NCI-H2227 treated with DMSO at 0.1 percent for 48 hours (cell line): ENCODE results near the gene CEBPB.
A peak's percentile ranks its signal among the peaks of the same experiment; 100 is the strongest.
"Not testable (repeated sequence)": the region's sequence is repeated elsewhere in the genome, so short reads cannot be mapped to it uniquely, and the experiment has no call there.

Source experiments
- DNase-seq: peaks from one replicate; lab custom pipeline; 2025; lab: John Stamatoyannopoulos, UW

Gene CEBPB

DNA sequence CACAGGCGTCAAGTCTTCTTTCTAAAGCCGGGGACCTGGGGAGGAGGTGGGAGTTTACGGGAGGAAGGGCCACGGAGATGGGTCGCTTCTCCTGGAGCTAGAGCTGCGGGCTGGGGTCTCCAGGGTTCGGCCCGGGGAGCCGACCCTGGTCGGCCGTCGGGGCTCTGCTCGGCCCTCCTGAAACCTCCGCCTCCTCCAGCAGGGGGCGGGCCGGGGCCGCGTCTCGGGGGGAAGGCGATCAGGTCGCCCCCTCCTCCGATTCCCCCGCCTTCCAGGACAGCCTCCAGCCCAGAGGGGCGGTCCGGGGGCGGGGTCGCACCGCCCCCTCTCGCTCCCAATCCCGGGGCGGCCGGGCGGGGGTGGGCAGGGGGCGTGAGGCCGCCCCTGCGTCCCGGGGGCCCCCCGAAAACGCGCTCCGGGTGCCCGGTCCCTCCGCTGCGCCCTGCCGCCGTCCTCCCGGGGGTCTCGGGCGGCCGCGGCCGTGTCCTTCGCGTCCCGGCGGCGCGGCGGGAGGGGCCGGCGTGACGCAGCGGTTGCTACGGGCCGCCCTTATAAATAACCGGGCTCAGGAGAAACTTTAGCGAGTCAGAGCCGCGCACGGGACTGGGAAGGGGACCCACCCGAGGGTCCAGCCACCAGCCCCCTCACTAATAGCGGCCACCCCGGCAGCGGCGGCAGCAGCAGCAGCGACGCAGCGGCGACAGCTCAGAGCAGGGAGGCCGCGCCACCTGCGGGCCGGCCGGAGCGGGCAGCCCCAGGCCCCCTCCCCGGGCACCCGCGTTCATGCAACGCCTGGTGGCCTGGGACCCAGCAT, at the start of gene CEBPB:
Gene CEBPB, plus strand, starts transcription at position 580 of the 814 bp plus-strand sequence. Its CDS starts 204 bp downstream, at position 784.
- DNase-seq, result peak; percentile 20

DNA sequence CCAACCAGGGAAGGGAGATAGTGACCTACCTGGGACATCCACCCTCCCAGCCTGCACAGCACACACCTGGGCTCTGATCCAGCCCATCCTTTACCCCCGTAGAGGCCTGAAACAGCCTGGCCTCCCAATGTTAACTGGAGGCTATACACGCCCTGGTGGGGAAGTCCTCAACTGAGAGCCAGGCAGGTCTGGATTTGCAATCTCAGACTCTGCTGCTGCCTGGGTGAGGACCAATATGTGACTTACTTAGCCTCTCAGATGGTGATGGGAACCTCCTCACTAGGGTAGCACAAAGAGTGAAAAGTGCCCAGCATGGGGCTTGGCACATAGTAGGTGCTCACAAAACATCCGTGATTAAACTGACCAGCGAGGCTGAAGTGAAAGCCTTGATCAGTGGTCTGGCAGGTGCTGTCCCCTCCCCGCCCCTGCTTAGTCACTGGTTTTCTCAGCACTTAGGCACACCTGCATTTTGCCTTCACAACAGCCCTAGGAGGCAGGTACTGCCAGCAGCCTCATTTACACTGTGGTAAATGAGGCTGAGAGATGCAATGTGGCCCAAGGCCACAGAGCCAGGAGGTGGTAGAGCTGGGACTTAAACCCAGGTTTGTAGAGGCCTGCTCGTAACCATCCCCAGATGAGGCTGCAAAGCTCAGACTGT, 49.5 kb upstream of the CEBPB start:
- no peak for DNase-seq

DNA sequence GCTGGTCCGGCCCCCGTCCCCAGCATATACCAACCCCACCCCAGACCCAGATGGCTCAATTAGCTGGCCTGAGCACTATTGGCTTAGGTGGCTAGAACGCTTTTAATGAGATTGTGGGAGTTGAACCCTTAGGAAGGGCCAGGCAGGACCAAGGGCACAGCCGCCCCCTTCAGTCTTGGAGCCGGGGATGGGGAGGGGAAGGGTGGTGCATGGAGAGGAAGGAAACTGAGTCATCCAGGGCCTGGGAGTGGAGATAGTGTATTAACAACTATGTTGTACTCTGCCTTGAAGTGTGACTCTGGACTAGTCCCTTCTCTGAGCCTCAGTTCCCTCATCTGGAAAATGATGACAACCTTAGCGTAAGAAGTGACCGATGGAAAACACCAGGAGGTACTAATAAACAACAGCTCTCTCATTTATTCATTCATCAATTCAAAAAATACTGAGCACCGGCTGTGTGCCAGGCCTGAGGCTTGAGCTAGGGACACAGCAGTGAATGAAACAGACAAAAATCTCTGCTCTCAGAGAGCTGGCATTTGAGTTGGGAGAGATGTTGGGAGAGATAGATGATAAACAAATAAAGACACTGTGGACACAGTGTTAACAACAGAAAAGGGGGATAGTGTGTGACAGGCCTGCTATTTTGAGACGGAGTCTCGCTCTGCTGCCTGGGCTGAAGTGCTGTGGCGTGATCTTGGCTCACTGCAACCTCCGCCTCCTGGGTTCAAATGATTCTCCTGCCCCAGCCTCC, 48.6 kb upstream of the CEBPB start:
- no peak for DNase-seq

DNA sequence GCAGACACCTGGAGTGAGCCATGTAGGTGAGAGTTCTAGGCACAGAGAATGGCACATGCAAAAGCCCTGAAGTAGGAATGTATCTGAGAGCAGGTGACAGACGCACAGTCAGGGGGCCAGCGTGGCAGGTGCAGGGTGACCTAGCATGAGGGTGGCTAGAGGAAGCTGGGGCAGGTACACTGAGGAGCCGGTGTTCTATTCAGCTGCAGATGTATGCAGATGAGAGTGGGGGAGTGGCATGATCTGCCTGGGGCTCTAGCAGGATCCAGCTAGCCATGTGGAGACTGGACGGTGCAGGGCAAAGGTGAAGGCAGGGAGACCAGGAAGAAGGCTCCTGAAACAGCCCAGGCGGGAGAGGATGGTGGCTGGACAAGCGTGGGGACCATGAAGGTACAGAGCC, 47.8 kb upstream of the CEBPB start:
- DNase-seq, result no peak

DNA sequence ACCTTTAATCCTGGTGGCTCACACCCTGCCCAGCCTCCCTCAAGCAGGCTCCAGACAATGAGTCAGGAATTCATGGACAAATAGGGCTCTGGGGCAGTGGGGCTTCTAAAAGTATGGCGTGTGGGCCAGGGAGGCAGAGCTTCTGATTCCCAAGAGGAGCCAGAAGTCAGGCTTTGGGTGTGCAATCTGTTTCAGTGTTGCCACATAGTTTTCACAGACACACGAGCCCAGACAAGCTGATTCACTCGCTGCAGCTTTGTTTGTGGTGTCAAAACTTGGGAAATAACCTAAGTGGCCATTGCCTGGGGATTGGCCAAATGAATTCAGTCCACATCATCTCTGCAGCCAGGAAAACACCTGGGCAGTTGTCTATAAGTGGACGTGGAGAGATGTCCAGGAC, 46.3 kb upstream of the CEBPB start:
- DNase-seq, result no peak

DNA sequence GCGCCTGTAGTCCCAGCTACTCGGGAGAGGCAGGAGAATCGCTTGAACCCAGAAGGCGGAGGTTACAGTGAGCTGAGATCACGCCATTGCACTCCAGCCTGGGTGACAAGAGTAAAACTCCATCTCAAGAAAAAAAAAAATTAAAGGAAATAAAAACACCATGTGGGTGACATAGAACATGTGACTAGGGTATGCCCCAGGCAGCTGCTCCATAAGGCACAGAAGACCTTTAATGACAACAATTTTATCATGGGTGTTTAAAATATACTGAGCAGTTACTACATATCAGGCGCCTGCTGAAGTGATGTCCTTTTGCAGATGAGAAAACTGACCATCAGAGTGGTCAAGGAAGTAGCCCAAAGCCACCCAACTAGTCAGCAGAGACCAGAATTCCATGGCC, 45.1 kb upstream of the CEBPB start:
- DNase-seq, result no peak

DNA sequence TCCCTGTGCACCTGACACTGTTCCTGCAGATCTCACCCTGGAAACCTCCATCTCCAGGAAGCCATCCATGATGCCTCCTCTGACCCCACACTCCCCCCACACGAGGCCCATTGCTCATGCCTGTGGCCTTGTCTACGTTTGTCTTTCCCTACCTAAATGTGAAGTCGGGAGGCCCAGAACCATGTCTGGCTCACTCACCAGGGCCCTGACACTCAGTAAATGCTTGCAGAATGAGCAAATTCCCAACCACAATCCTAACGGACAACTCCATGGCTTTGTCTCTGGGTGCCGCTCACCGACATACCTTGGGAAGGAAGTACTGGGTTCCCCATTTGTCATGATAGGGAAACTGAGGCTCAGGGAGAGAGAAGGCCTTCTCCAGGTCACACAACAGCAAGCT, 44.4 kb upstream of the CEBPB start:
- DNase-seq, result no peak

DNA sequence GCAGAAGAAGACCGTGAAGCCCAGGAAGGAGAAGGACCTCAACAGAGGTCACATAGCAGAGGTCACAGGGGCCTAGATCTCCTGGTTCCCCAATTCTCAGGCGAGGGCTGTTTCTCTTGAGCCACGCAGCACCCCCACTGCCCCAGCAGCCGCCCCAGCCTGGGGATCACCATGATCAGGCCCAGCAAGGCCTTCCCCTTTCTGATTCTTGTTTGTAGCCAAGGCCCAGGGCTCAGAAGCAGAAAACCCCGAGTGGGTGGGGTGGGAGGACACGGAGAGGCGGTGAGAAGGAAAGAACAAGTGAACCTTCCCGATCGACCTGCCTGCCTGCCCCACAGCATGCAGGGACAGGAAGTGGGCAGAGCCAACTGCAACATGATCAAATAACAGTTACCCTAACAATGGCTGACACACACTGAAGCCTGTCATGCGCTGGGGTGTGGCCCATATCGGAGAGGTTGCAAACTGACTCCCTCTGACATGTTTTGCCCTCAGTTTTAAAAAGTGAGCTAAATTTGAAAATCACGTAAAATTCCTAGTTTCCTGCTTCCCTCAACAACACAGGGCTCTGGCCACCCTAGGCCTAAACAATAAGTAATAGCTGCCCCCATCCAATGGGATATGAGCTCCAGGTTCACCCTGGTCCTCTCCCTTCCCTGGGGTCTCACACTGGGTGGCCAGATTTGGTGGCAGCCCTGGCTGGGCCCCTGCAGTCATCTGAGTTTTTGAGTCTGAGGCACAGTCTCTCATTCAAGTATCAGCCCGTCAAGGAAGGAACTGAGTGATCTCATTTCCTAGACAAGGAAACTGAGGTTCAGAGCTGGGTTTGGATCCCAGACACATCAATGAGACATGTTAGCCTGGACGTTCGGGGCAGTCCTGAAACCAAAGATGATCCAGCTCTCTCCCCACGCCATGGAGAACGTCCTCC, 43.6 kb upstream of the CEBPB start:
- DNase-seq, result no peak

DNA sequence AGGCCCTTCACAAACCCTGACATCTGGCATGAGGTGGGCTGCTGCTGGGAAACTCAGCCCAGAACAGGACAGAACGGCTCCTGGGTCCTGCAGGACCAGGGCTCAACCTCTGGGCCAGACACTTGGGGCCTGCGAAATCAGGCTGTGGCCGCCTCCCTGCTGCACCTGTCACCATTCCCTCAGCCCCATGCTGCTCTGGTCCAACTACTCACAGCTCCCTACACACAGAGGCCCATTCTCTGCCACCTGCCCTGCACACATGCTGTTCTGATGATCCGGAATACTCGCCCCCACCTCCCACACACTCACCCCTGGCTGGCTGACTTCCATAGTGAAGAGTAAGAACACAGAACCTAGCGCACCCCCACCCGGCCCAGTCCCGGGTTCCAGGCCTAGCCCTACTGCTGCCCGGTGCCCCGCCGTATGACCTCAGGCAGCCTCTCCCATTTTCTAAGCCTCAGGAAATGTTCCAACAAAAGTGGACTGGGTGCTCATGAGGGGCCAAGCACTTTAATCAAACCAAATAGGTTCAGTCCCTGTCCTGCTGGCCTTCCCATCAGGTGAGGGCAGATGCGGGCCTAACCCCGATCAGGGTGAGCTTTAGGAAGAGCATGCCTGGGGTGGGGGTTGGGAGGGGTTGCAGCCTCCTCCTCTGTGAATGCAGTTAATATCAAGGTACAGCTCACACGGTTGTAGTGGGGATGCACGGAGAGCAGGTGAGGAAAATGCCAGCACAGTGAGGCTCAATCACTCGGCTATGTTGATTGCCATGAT, 41.0 kb upstream of the CEBPB start:
- DNase-seq, result no peak

DNA sequence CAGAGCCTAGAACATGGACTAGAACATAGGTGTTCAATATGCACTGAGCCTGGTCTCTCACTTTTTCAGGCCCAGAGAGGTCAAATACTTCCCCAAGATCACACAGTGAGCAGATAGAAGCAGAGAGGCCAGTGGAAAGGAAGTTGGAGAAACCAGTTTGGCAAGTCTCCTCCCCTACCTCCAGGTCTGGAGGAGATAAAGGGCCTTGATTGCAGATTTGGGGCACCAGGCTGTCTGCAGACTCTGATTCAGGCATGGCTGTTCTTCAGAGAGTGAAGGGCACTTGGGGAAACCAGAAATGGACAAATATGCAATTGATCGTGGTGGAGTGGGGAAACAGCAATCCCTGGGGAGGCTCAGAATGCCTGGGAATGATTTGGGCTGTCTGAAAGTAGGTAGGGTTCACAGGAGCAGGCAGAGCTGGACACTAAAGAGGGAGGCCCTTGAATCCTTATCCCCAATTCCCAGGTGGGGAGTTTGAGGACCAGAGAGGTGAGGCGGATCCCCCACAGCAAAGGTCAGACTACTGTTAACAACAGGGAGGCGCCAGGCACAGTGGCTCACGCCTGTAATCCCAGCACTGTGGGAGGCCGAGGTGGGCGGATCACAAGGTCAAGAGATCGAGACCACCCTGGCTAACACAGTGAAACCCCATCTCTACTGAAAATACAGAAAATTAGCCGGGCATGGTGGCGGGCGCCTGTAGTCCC, 39.4 kb upstream of the CEBPB start:
- no peak for DNase-seq

DNA sequence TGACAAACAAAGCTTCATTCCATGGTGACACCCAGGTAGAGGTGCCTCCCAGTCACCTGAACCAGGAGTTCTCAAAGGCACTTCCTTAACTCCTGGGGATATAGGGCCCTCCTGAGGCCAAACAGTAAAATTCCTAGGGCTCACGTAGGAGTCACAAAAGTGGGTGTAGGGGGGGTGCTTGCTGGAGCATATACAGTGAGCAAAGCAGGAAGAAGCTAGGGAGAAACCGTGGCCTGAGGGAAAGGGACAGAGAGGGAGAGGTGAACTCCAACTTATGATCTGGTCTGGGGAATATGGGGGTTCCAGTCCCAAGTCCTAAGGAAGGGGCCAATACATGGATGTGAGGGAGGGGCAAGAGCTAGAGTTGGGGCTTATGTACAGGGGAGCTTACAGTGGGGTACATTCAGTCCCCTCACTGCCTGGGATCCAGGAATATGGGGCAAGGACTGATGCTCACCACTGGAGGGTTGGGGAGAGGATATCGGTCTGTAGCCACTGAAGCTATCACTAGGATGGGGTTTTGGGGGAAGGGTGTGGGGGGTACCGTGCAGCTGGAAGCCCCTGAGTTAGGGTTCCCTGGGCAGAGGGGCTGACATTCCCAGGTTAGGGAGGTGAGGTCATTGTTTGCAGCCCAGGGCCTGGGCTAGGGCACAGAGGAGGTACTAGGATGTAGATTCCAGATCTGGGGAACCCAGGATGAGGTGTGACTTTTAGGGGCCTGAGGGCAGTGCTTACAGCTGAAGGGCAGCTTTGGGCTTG, 38.1 kb upstream of the CEBPB start:
- DNase-seq, result no peak

DNA sequence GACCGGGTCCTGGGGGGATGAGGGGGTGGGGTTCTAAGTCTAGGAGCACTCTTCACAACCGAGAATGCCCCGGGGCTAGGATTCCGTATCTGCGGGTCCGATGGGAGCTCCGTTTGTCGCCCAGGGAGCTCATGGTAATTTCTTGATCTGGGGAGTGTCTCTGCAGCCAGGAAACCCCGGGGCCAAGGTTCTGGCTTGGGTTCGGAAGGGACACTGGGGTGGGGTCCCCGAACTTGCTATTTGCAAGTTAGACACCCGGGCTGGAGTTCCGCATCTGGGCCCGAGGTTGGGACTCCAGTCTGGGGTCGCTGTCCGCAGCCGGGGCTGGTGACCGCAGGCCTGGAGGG, 37.5 kb upstream of the CEBPB start:
- no peak for DNase-seq

DNA sequence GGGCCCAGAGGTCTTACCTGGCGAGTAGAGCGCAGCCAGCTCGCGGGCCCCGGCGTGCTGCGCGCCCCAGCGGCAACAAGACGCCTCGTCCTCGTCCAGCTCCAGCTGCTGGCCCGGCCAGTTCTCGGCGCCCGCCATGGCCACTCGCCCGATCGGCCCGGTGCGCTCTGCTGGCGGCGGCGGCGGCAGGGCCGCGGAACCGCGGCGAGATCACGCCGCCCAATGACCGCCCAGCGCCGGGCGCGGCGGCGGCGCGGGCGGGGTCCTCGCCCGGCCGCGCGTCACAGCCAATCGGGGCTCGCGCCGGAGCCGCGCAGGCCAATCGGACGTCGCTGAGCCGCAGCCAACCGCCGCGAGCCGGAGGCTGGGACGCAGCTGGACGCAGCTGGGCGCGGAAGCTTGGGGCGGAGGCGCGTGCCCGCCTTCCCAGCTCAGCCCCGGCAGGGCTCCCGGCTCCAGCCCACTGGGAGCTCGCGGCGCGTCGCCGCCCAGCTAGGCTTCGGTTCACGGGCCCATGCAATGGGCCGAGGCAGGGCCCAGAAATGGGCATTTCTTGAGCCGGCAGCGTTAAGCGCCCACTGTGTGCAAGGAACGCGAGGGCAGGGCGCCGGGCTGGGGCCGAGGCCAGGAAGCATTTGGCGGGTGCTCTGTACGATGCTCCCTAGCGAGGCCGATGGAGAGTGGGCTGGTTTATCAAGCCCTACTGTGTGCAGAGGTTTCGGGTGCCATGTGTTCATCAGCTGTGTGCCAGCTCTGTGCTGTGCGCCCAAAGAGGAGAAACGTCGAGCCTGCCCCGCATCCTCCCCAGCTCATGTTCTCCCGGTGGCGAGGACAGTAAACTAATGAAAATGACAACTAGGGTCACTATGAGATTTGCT, 36.9 kb upstream of the CEBPB start, which contains the start of gene PEDS1:
Gene PEDS1, minus strand, starts transcription at position 224 of the 878 bp plus-strand sequence. Its CDS starts 86 bp downstream, at position 138.
- peak; percentile 85 for DNase-seq

DNA sequence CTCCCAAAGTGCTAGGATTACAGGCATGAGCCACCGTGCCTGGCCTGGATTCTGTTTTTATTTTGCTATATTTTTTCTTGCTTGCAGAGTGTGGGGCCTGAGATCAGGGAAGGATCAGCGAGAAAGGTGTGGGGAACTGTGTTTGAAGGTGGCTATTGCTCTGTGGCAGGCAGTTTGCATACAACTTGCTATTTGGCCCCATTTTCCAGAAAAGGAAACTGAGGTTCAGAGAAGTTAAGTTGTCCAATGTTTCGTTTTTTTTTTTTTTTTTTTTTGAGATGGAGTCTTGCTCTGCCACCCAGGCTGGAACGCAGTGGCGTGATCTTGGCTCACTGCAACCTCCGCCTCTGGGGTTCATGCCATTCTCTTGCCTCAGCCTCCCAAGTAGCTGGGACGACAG, 29.1 kb upstream of the CEBPB start:
- not testable (repeated sequence) for DNase-seq

DNA sequence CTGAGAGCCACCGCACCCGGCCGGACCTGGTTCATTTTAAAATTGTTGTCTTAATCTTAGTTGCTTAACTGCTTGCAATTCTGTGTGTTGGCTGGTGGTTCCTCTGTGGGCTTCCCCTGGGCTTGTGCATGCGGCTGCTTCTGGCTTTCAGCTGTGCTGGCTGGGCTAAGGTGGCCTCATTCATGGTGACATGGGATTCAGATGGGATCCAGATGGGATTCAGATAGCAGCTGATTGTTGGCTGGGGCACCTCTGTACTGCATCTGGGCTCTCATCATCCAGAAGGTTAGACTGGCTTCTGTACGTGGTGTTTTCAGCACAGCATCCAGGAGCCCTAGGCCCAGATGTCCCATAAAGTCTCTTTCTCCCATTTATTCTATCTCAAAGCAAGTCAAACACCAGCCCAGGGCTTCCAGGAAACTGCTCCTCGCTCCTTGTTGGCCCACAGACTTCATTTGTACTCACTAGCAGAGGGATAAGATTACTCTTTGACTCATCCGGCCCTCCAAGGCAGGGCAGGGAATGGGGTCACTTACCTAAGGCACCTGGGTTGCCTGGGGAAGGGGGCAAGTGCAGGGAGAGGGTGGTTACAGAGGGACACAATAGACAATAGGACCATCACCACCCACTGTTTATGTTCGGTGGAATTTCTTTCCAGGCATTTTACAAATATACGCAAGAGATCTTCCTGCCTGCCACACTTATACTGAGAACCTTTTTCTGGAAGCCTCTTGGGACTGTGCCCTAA, 26.9 kb upstream of the CEBPB start:
- no peak for DNase-seq

DNA sequence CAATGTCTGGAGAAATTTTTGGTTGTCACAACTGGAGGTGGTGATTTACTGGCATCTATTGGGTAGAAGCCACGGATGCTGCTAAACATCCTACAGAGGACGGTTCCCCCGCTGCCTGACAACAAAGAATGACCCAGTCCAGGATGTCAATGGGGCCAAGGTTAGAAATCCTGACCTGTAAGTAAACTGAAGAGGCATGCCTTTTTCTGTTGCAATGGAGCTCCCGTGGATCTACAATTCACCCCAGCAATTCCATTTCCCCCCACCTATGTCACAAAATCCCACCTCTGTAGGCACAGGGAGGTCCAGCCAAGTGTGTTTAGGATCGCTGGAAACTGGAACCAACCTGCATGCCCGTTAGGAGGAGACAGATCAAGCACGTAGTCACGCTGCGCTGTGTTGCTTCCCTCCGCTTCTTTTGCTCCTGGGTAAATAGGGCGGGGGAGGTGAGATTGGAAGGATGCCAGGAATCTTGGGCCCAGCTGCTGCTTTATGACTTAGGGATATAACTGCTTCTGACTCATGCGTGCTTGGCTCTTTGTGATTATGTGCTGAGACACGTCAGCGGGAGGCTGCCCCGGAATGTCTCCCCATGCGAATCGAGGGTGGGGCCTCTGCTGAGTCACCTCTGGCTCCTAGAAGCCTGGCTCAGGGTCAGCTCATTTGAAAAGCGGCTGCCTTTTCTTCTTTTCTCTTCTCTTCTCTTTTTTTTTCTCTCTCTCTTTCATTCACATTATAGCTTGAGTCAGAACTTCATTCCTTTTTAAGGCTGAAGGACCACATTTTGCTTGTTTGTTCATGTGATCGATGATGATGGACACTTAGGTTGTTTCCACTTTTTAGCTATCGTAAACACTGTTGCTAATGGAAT, 24.7 kb upstream of the CEBPB start:
- peak; percentile 99 for DNase-seq

DNA sequence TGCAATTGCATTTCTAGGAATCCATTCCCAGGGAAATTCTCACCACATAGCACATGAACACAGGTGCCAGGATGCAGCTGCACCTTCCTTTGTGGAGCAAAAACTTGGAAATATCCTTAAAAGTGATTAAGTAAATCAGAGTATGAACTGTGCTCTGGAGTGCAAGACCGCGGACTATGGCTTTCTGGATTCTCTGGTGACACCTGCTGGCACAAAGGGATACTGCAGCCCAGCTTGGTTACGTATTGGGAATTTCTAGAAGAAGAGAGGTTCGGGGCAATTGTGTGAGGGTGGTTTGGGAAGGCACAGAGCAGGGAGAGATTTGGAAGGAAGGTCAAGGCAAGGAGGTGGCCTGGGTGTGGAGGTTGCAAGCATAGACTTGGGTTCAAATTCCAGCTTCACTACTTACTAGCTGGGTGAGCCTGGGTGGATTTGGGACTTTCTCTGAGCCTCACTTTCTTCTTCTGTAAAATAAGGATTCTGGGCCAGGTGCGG, 21.3 kb upstream of the CEBPB start:
- peak; percentile 80 for DNase-seq
